GM19193 (cell line): ENCODE measurements around the gene AURKA.

Experiments
- POLR2A ChIP-seq: IDR thresholded peaks from 4 replicates; pipeline ENCODE4 v1.6.1; 2011; ENCODE audit not compliant: insufficient read depth, insufficient read length; ENCODE audit errors: extremely low read depth

AURKA gene

GRCh38 chr20:56411759-56412472 lies 19.9 kb upstream of the AURKA start, which contains the start of gene CASS4:
Gene CASS4, plus strand, starts transcription at chr20:56412260. Its CDS starts 199 bp downstream, at chr20:56412459.
- TF ChIP-seq POLR2A = no peak

- no peak for TF ChIP-seq POLR2A
These were observed 17.9 kb upstream of the AURKA start for GRCh38 chr20:56409956-56410355.

GRCh38 chr20:56409521-56409920 lies 17.5 kb upstream of the AURKA start:
- no peak for TF ChIP-seq POLR2A

GRCh38 chr20:56406910-56407309 lies 14.9 kb upstream of the AURKA start:
- no peak for TF ChIP-seq POLR2A

- TF ChIP-seq POLR2A = no peak
These were observed 11.4 kb upstream of the AURKA start for GRCh38 chr20:56403465-56403864.

GRCh38 chr20:56400001-56400640 lies 8.1 kb upstream of the AURKA start:
- TF ChIP-seq POLR2A = no peak

- TF ChIP-seq POLR2A = no peak
These were observed 3.2 kb upstream of the AURKA start for GRCh38 chr20:56395166-56395565.

- no peak for TF ChIP-seq POLR2A
These were observed 1.6 kb upstream of the AURKA start for GRCh38 chr20:56393653-56394052.

- TF ChIP-seq POLR2A = no peak
These were observed 967 bp upstream of the AURKA start for GRCh38 chr20:56392881-56393482.

GRCh38 chr20:56391596-56392131 lies 351 bp downstream of the AURKA start:
- no peak for TF ChIP-seq POLR2A

GRCh38 chr20:56391037-56391436 lies 978 bp downstream of the AURKA start:
- no peak for TF ChIP-seq POLR2A

GRCh38 chr20:56389807-56390206 lies 2.2 kb downstream of the AURKA start:
- TF ChIP-seq POLR2A = no peak

GRCh38 chr20:56388882-56389281 lies 3.1 kb downstream of the AURKA start:
- no peak for TF ChIP-seq POLR2A

GRCh38 chr20:56386219-56386618 lies 5.8 kb downstream of the AURKA start:
- no peak for TF ChIP-seq POLR2A

- no peak for TF ChIP-seq POLR2A
These were observed 6.9 kb downstream of the AURKA start for GRCh38 chr20:56385130-56385529.

- TF ChIP-seq POLR2A = no peak
These were observed 8.7 kb downstream of the AURKA start for GRCh38 chr20:56383334-56383733.
